Stimulated activated CD8-positive, alpha-beta memory T cell treated with anti-CD3 and anti-CD28 coated beads, Interleukin-15, amount 100 ng/mL, for 4 hours (primary cell): ENCODE results near the gene CFAP77.

Source experiments
- DNase-seq, 2 donors: peaks; one replicate each; pipeline ENCODE4 v3.0.0-alpha.2; 2020; ENCODE audit warnings: low read depth in 2 of 2

The CFAP77 gene

GRCh38 chr9:132487980-132488535 lies 78.0 kb downstream of the CFAP77 start:
- DNase-seq: no peak

GRCh38 chr9:132488626-132489025 lies 78.6 kb downstream of the CFAP77 start:
- DNase-seq: no peak

GRCh38 chr9:132489536-132489935 lies 79.5 kb downstream of the CFAP77 start:
- no peak for DNase-seq

GRCh38 chr9:132494857-132495256 lies 84.8 kb downstream of the CFAP77 start:
- DNase-seq: no peak

GRCh38 chr9:132497731-132498130 lies 87.7 kb downstream of the CFAP77 start:
- DNase-seq: no peak

- no peak for DNase-seq
Observed at GRCh38 chr9:132498531-132499210, 88.7 kb downstream of the CFAP77 start.

- DNase-seq: no peak
Observed at GRCh38 chr9:132499251-132499650, 89.2 kb downstream of the CFAP77 start.

GRCh38 chr9:132500193-132500592 lies 90.2 kb downstream of the CFAP77 start:
- no peak for DNase-seq

GRCh38 chr9:132502480-132502879 lies 92.5 kb downstream of the CFAP77 start:
- no peak for DNase-seq

GRCh38 chr9:132503116-132503515 lies 93.1 kb downstream of the CFAP77 start:
- DNase-seq: no peak

- DNase-seq: no peak
Observed at GRCh38 chr9:132504488-132504887, 94.5 kb downstream of the CFAP77 start.

- no peak for DNase-seq
Observed at GRCh38 chr9:132505991-132506655, 96.1 kb downstream of the CFAP77 start.

GRCh38 chr9:132506977-132507669 lies 97.1 kb downstream of the CFAP77 start:
- no peak for DNase-seq

- peak; percentile 17 to 41 for DNase-seq
Observed at GRCh38 chr9:132507670-132508469, 97.9 kb downstream of the CFAP77 start.

- no peak for DNase-seq
Observed at GRCh38 chr9:132509928-132510874, 100.2 kb downstream of the CFAP77 start.

- DNase-seq: no peak
Observed at GRCh38 chr9:132511191-132511999, 101.4 kb downstream of the CFAP77 start.

GRCh38 chr9:132513416-132513815 lies 103.4 kb downstream of the CFAP77 start:
- DNase-seq: no peak

- DNase-seq: no peak
Observed at GRCh38 chr9:132514011-132514744, 104.2 kb downstream of the CFAP77 start.

GRCh38 chr9:132514821-132515220 lies 104.8 kb downstream of the CFAP77 start:
- no peak for DNase-seq
